MCF 10A (cell line): ENCODE measurements around the gene GDF7. TPM values are rescaled to one million over a fixed set of nuclear protein-coding genes. Genes with fewer than 3 reads are reported as not detected.

Experiments used
- BruUV-seq: library from RNA; stranded (reverse); fragments of 400-500 nt; replicated peaks from 2 replicates; lab custom pipeline; 2021; lab: Mats Ljungman, UMichigan
- CTCF ChIA-PET: fragments of 300-600 bp; sonication (Branson Sonifier 250); formaldehyde crosslinking; extraction: SDS; loops from one replicate; lab custom pipeline; 2021; ENCODE audit warnings: antibody characterized with exemption, inconsistent platforms; lab: Yijun Ruan, JAX
- POLR2A ChIA-PET: fragments of 300-600, 350-650 bp; sonication (Branson Sonifier 250); formaldehyde crosslinking; extraction: SDS; loops from one replicate; lab custom pipeline; 2020; ENCODE audit warnings: antibody characterized with exemption, inconsistent platforms; lab: Yijun Ruan, JAX
- DNase-seq: peaks from one replicate; pipeline ENCODE4 v3.0.0-alpha.2; 2018; ENCODE audit not compliant: unreplicated experiment
- H3K27ac Mint-ChIP-seq: one replicate; pipeline ENCODE4 v1.8.0; 2022; ENCODE audit warnings: mild to moderate bottlenecking, low read depth, mixed read lengths; ENCODE audit not compliant: unreplicated experiment
- H3K27me3 Mint-ChIP-seq: one replicate; pipeline ENCODE4 v1.8.0; 2022; ENCODE audit warnings: mixed read lengths; ENCODE audit not compliant: insufficient read depth, unreplicated experiment
- H3K36me3 Mint-ChIP-seq: one replicate; pipeline ENCODE4 v1.8.0; 2022; ENCODE audit warnings: mild to moderate bottlenecking, moderate library complexity, mixed read lengths; ENCODE audit not compliant: insufficient read depth, unreplicated experiment
- H3K4me1 Mint-ChIP-seq: one replicate; pipeline ENCODE4 v1.8.0; 2022; ENCODE audit warnings: mixed read lengths; ENCODE audit not compliant: insufficient read depth, unreplicated experiment
- H3K4me3 Mint-ChIP-seq: one replicate; pipeline ENCODE4 v1.8.0; 2022; ENCODE audit warnings: mild to moderate bottlenecking, moderate library complexity, mixed read lengths; ENCODE audit not compliant: unreplicated experiment
- H3K9me3 Mint-ChIP-seq: one replicate; pipeline ENCODE4 v1.8.0; 2022; ENCODE audit warnings: mixed read lengths; ENCODE audit not compliant: unreplicated experiment
- intact Hi-C: fragments of 100-400 bp; cut with micrococcal nuclease; formaldehyde crosslinking; loops from 2 replicates; pipeline ENCODE4 v1.14.1; 2022
- total RNA-seq: library from RNA; stranded (reverse); gene quantifications from 2 replicates; pipeline ENCODE4 v1.2.3, GENCODE V29; 2022
- TF ChIP-seq, protein P1 (sequence below): fragments of 200-600 bp; IDR thresholded peaks from one replicate; pipeline ENCODE4 v1.8.0; 2022; ENCODE audit warnings: antibody characterized with exemption, mild to moderate bottlenecking; ENCODE audit not compliant: unreplicated experiment

GDF7 gene
- total RNA-seq, 1 experiment from 2014 or later, result not detected

DNA sequence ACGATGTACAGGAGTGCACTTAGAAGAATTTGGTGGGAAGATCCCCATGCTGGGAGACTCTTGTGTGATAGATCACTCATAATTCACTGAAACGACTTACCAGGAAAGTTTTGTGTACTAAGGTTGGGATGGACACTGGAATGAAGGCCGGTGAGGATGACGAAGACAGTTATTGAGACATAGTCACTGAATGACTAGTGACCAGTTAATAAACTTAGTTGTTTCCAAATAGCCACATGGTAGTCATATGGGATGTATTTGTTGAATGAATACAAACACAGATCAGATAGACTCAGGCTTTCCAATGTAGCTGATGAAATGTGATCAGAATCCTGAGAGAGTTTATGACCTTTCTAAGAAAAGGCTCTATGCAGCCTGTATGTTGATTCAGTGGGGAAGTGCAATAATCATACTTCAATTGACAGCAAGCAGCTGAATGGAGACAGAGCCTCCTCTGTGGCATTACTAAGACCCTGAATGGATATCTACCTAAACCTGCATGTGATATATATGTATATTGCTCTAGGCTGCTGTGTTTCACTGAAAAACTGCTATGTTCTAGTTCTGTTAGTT lies 20.4 kb downstream of the GDF7 start:
- Mint-ChIP-seq H3K4me1 (no peaks in the 10 kb centered on the region), H3K36me3 (peaks cover 34% of the 10 kb centered on the region), H3K4me3 (no peak overlapping the region), H3K27me3 (no peaks in the 10 kb centered on the region), H3K27ac (no peak overlapping the region), H3K9me3 (no peaks in the 10 kb centered on the region)
- intact Hi-C loops, result no loop called here
- no peak for DNase-seq
- BruUV-seq, result no TSS peak
- TF ChIP-seq, protein P1, sequence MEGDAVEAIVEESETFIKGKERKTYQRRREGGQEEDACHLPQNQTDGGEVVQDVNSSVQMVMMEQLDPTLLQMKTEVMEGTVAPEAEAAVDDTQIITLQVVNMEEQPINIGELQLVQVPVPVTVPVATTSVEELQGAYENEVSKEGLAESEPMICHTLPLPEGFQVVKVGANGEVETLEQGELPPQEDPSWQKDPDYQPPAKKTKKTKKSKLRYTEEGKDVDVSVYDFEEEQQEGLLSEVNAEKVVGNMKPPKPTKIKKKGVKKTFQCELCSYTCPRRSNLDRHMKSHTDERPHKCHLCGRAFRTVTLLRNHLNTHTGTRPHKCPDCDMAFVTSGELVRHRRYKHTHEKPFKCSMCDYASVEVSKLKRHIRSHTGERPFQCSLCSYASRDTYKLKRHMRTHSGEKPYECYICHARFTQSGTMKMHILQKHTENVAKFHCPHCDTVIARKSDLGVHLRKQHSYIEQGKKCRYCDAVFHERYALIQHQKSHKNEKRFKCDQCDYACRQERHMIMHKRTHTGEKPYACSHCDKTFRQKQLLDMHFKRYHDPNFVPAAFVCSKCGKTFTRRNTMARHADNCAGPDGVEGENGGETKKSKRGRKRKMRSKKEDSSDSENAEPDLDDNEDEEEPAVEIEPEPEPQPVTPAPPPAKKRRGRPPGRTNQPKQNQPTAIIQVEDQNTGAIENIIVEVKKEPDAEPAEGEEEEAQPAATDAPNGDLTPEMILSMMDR, result no peak
- ChIA-PET CTCF (interaction anchor here (0.9 to 1.6 kb wide), 3 partner anchors 26 to 275 kb away, joined by 3 to 5 read pairs (median 3); no protein-coding TSS in a partner anchor), POLR2A (no interaction called here)

DNA sequence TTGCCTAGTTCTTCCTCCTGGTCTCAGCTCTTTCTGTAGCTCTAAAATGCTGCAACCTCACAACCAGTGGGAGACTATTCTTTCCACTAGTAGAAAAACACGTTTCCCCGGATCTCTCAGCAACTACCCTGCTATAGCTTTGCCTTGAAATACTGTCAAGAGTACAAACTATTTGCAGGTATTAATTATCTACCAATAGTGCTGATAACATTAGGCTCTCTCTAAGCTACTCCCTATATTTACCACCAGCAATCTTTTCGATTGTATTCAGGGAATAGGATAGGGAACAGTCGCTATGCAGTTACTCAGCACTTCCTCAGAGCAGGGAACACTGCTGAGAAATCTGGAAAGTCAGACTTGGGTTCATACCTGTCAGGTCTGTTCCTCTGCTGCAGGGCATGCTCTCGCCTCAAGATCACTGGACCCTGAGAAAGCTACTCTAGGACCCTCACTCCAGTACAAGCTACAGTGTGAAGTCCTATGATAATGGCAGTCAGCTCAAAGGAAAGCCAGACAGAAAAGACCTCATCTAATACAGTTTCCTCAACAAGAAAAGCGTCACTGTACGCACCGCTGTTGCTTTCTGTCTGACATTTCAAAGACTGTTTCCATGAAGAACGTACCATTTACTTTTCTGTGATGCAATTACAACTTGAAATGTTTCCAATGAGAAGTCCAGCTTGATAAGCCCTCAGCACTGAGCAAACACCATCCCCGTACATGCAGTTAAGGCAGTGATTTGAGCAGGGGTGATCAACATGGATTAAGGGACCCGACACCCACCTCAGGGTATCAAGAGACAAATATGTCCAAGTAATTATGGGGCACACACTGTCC lies 22.7 kb downstream of the GDF7 start:
- no peak overlapping the region for H3K4me3 Mint-ChIP-seq
- H3K27me3 Mint-ChIP-seq, result no peaks in the 10 kb centered on the region
- TF ChIP-seq, protein P1, result no peak
- BruUV-seq, result no TSS peak
- no peaks in the 10 kb centered on the region for H3K9me3 Mint-ChIP-seq
- DNase-seq, result no peak
- intact Hi-C loops, result no loop called here
- no peaks in the 10 kb centered on the region for H3K4me1 Mint-ChIP-seq
- H3K36me3 Mint-ChIP-seq, result peaks cover 19% of the 10 kb centered on the region
- POLR2A ChIA-PET, result no interaction called here
- CTCF ChIA-PET, result interaction anchor here (0.6 to 1.5 kb wide), 3 partner anchors 28 to 274 kb away, joined by 3 to 8 read pairs (median 5); no protein-coding TSS in a partner anchor
- no peak overlapping the region for H3K27ac Mint-ChIP-seq

DNA sequence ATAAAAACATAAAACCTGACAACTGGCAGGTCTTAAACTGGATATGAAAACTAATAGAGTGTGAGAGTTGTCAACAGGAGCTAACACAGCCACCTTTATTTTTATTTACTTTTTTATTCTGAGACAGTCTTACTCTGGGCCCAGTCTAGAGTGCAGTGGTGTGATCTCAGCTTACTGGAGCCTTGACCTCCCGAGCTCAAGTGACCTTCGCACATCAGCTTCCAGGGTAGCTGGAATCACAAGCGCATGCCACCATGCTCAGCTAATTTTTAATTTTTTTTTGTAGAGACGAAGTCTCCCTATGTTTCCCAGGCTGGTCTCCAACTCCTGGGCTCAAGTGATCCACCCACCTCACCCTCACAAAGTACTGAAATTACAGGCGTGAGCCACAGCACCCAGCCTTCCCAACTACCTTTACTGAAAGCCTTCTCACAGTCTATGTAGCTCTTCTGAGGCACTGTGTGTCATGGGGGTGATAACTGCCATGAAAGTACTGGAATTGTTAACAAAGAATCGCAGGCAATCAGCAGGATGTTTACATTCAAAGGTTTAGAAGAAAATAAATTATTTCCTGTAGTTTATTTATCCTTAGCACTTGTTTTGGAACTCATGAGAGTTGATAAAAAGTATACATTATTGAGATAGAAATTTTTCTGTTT lies 24.3 kb downstream of the GDF7 start:
- intact Hi-C loops, result no loop called here
- ChIA-PET POLR2A (no interaction called here), CTCF (interaction anchor here (0.6 to 2.7 kb wide), 4 partner anchors 30 to 1056 kb away, joined by 3 to 10 read pairs (median 4); no protein-coding TSS in a partner anchor)
- BruUV-seq, result no TSS peak
- no peaks in the 10 kb centered on the region for H3K4me1 Mint-ChIP-seq
- TF ChIP-seq, protein P1, result no peak
- H3K27me3 Mint-ChIP-seq, result no peaks in the 10 kb centered on the region
- no peak for DNase-seq
- peaks cover 23% of the 10 kb centered on the region for H3K36me3 Mint-ChIP-seq
- H3K9me3 Mint-ChIP-seq, result no peaks in the 10 kb centered on the region
- H3K4me3 Mint-ChIP-seq, result no peak overlapping the region
- no peak overlapping the region for H3K27ac Mint-ChIP-seq

DNA sequence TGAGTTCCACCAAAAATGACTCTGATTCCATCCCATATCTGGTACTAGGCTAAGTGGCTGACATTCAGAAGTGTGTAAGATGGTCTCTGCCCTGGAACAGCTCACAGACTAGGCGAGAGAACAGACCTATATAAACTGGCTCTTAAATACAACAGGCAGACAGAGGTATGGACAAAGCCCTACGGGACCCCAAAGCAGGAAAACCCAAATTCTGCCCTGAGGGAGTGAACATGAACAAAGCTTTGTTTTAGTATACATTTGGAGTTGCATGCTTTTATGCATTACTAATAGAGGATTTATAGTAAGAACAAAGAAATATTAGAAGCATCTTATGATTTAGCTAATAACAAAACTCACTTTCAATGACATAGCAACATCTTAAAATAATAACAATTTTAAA lies 25.1 kb downstream of the GDF7 start:
- BruUV-seq, result no TSS peak
- H3K27me3 Mint-ChIP-seq, result no peaks in the 10 kb centered on the region
- H3K36me3 Mint-ChIP-seq, result peaks cover 14% of the 10 kb centered on the region
- CTCF ChIA-PET, result interaction anchor here (0.6 to 2.7 kb wide), 6 partner anchors 10 to 269 kb away, joined by 3 to 10 read pairs (median 4); no protein-coding TSS in a partner anchor
- H3K4me3 Mint-ChIP-seq, result no peak overlapping the region
- H3K9me3 Mint-ChIP-seq, result no peaks in the 10 kb centered on the region
- no peak overlapping the region for H3K27ac Mint-ChIP-seq
- H3K4me1 Mint-ChIP-seq, result no peaks in the 10 kb centered on the region
- no peak for DNase-seq
- TF ChIP-seq, protein P1, result no peak
- intact Hi-C loops, result no loop called here
- POLR2A ChIA-PET, result interaction anchor here (0.6 kb wide), 1 partner anchor 123 kb away, joined by 3 read pairs; no protein-coding TSS in a partner anchor
